Mesenchymal stem cell (in vitro differentiated cells and primary cell): Measurements from ENCODE around the gene ABHD2.
A peak's percentile ranks its signal among the peaks of the same experiment; 100 is the strongest.

Source experiments
- DNase-seq: peaks from one replicate; pipeline ENCODE4 v3.0.0-alpha.2; 2013
- H2AFZ ChIP-seq: one replicate; pipeline ENCODE4 v1.6.1; 2013; ENCODE audit warnings: low read depth, mild to moderate bottlenecking, control low read depth, inconsistent platforms, low read length, moderate library complexity
- H2AK5ac ChIP-seq: 2 replicates; pipeline ENCODE4 v1.6.1; 2013; ENCODE audit warnings: low read length, moderate library complexity, mild to moderate bottlenecking, inconsistent platforms; ENCODE audit not compliant: severe bottlenecking
- H2BK120ac ChIP-seq: one replicate; pipeline ENCODE4 v1.6.1; 2013; ENCODE audit warnings: low read depth, mild to moderate bottlenecking, inconsistent platforms, low read length, moderate library complexity
- H2BK12ac ChIP-seq, 2 experiments: one replicate each; pipeline ENCODE4 v1.6.1; 2013; ENCODE audit warnings: inconsistent platforms in 2 of 2, low read length in 2 of 2, mild to moderate bottlenecking in 2 of 2, moderate library complexity in 2 of 2, control low read depth in 1 of 2
- H2BK15ac ChIP-seq: one replicate; pipeline ENCODE4 v1.6.1; 2013; ENCODE audit warnings: mild to moderate bottlenecking, low read depth, inconsistent platforms; ENCODE audit not compliant: poor library complexity, severe bottlenecking
- H2BK5ac ChIP-seq: 2 replicates; pipeline ENCODE4 v1.6.1; 2013; ENCODE audit warnings: low read depth, mild to moderate bottlenecking, low read length, control low read depth, inconsistent platforms; ENCODE audit not compliant: poor library complexity, severe bottlenecking
- H3K14ac ChIP-seq, 2 experiments: one replicate each; pipeline ENCODE4 v1.6.1; 2013; ENCODE audit warnings: inconsistent platforms in 2 of 2, low read length in 2 of 2, control low read depth in 1 of 2, mild to moderate bottlenecking in 1 of 2, moderate library complexity in 1 of 2
- H3K18ac ChIP-seq, 2 experiments: one replicate each; pipeline ENCODE4 v1.6.1; 2013; ENCODE audit warnings: inconsistent platforms in 2 of 2, low read length in 2 of 2, control low read depth in 1 of 2, low read depth in 1 of 2, mild to moderate bottlenecking in 1 of 2
- H3K23ac ChIP-seq, 2 experiments: one replicate each; pipeline ENCODE4 v1.6.1; 2013; ENCODE audit warnings: inconsistent platforms in 2 of 2, low read length in 2 of 2, mild to moderate bottlenecking in 2 of 2, moderate library complexity in 2 of 2, control low read depth in 1 of 2
- H3K27ac ChIP-seq: 2 replicates; pipeline ENCODE4 v1.5.1; 2013; ENCODE audit warnings: mild to moderate bottlenecking, moderate library complexity, low read length, control low read depth, inconsistent platforms; ENCODE audit not compliant: poor library complexity, severe bottlenecking
- H3K27me3 ChIP-seq, 2 experiments: 2 replicates each; pipeline versions ENCODE4 v1.6.1 to v1.7.0; 2013; ENCODE audit warnings: low read length in 2 of 2, mild to moderate bottlenecking in 2 of 2, moderate library complexity in 2 of 2, control low read depth in 1 of 2, inconsistent platforms in 1 of 2; ENCODE audit not compliant: control insufficient read depth in 1 of 2, insufficient read depth in 1 of 2
- H3K36me3 ChIP-seq, 2 experiments: 2 replicates each; pipeline versions ENCODE4 v1.6.1 to v1.7.0; 2013; ENCODE audit warnings: low read length in 2 of 2, control low read depth in 1 of 2, inconsistent platforms in 1 of 2, low read depth in 1 of 2, mild to moderate bottlenecking in 1 of 2; ENCODE audit not compliant: insufficient read depth in 2 of 2, control insufficient read depth in 1 of 2
- H3K4ac ChIP-seq, 2 experiments: one replicate each; pipeline ENCODE4 v1.6.1; 2013; ENCODE audit warnings: inconsistent platforms in 2 of 2, low read length in 2 of 2, mild to moderate bottlenecking in 2 of 2, moderate library complexity in 2 of 2, control low read depth in 1 of 2, low read depth in 1 of 2
- H3K4me1 ChIP-seq: 2 replicates; pipeline ENCODE4 v1.6.1; 2013; ENCODE audit warnings: low read depth, low read length, control low read depth; ENCODE audit not compliant: control insufficient read depth, insufficient read depth
- H3K4me2 ChIP-seq: 2 replicates; pipeline ENCODE4 v1.6.1; 2013; ENCODE audit warnings: low read length, mild to moderate bottlenecking, inconsistent platforms; ENCODE audit not compliant: poor library complexity, severe bottlenecking
- H3K4me3 ChIP-seq, 2 experiments: 2 replicates each; pipeline versions ENCODE4 v1.5.1 to v1.7.0; 2013; ENCODE audit warnings: low read length in 2 of 2, mild to moderate bottlenecking in 2 of 2, control low read depth in 1 of 2, low read depth in 1 of 2; ENCODE audit not compliant: insufficient read depth in 1 of 2
- H3K79me1 ChIP-seq: replicated peaks from 2 replicates; pipeline ENCODE4 v1.6.1; 2013; ENCODE audit warnings: mild to moderate bottlenecking, control low read depth, low read length, inconsistent platforms; ENCODE audit not compliant: poor library complexity, severe bottlenecking
- H3K9ac ChIP-seq: 2 replicates; pipeline ENCODE4 v1.7.0; 2013; ENCODE audit warnings: mild to moderate bottlenecking, low read length, moderate library complexity
- H3K9me3 ChIP-seq: 2 replicates; pipeline ENCODE4 v1.7.0; 2013; ENCODE audit warnings: mild to moderate bottlenecking, low read length; ENCODE audit not compliant: control insufficient read depth
- H4K8ac ChIP-seq: one replicate; pipeline ENCODE4 v1.6.1; 2013; ENCODE audit warnings: inconsistent platforms, mild to moderate bottlenecking, low read length, moderate library complexity
- H4K91ac ChIP-seq: one replicate; pipeline ENCODE4 v1.6.1; 2013; ENCODE audit warnings: mild to moderate bottlenecking, low read length, inconsistent platforms
- WGBS: methylation state at CpG from one replicate; pipeline ENCODE4 v1.1.7; 2013; ENCODE audit warnings: mixed read lengths; 5-methylcytosine and 5-hydroxymethylcytosine counted together

Gene ABHD2

GRCh38 chr15:89087161-89087829 lies 961 bp upstream of the ABHD2 start:
- Histone ChIP-seq H2BK120ac (peak overlapping the region; percentile 11), H3K4me2 (peak overlapping the region; percentile 65), H3K36me3 (peaks cover 0 to 8% of the 10 kb centered on the region in 2 experiments), H3K14ac (no peak overlapping the region), H4K91ac (peak overlapping the region; percentile 52), H3K18ac (peak overlapping the region; percentile 34 to 79), H2AK5ac (peak overlapping the region; percentile 99), H4K8ac (peak overlapping the region; percentile 87), H3K27me3 (no peaks in the 10 kb centered on the region), H3K4me1 (peaks cover 18% of the 10 kb centered on the region), H3K9me3 (no peaks in the 10 kb centered on the region), H3K27ac (peak overlapping the region; percentile 90), H2BK5ac (peak overlapping the region; percentile 19), H3K4ac (peak overlapping the region; percentile 40 to 82), H2BK15ac (peak overlapping the region; percentile 82), H2AFZ (peak overlapping the region; percentile 88), H3K9ac (peak overlapping the region; percentile 78), H3K79me1 (peaks cover 14% of the 10 kb centered on the region), H2BK12ac (peak overlapping the region; percentile 34 to 94), H3K4me3 (peak overlapping the region in 1 of 2 experiments; percentile 63), H3K23ac (no peak overlapping the region)
- DNase-seq: no peak
- 65% methylated on average over 13 of the region's 13 CpGs for WGBS

- peak overlapping the region in 1 of 2 experiments; percentile 59 for H2BK12ac ChIP-seq
- H3K4me3 ChIP-seq: peak overlapping the region; percentile 90 to 92
- H3K27me3 ChIP-seq: no peaks in the 10 kb centered on the region
- H3K9ac ChIP-seq: peak overlapping the region; percentile 93
- peak overlapping the region; percentile 67 for H4K91ac ChIP-seq
- no peaks in the 10 kb centered on the region for H3K9me3 ChIP-seq
- H3K4me2 ChIP-seq: peak overlapping the region; percentile 99
- H2BK5ac ChIP-seq: peak overlapping the region; percentile 77
- peak; percentile 51 for DNase-seq
- peaks cover 21% of the 10 kb centered on the region for H3K79me1 ChIP-seq
- peaks cover 19% of the 10 kb centered on the region for H3K4me1 ChIP-seq
- peak overlapping the region; percentile 75 for H4K8ac ChIP-seq
- peak overlapping the region; percentile 58 to 89 for H3K14ac ChIP-seq
- no peak overlapping the region for H3K27ac ChIP-seq
- 17% methylated on average over 43 of the region's 44 CpGs for WGBS
- H2BK120ac ChIP-seq: no peak overlapping the region
- peaks cover 0 to 13% of the 10 kb centered on the region in 2 experiments for H3K36me3 ChIP-seq
- H2AK5ac ChIP-seq: peak overlapping the region; percentile 13
- peak overlapping the region; percentile 80 to 82 for H3K4ac ChIP-seq
- H3K18ac ChIP-seq: peak overlapping the region; percentile 8 to 93
- H2AFZ ChIP-seq: peak overlapping the region; percentile 49
- peak overlapping the region in 1 of 2 experiments; percentile 98 for H3K23ac ChIP-seq
- H2BK15ac ChIP-seq: peak overlapping the region; percentile 80
Observed at GRCh38 chr15:89088605-89089315, 504 bp downstream of the ABHD2 start.

GRCh38 chr15:89089316-89090230 lies 1.3 kb downstream of the ABHD2 start:
- Histone ChIP-seq H3K4me1 (peaks cover 19% of the 10 kb centered on the region), H3K27me3 (no peaks in the 10 kb centered on the region), H2AFZ (no peak overlapping the region), H3K36me3 (peaks cover 0 to 18% of the 10 kb centered on the region in 2 experiments), H4K8ac (no peak overlapping the region), H3K14ac (no peak overlapping the region), H3K79me1 (peaks cover 25% of the 10 kb centered on the region), H2BK120ac (no peak overlapping the region), H3K4me2 (peak overlapping the region; percentile 99), H2BK5ac (no peak overlapping the region), H3K23ac (no peak overlapping the region), H4K91ac (peak overlapping the region; percentile 15), H3K27ac (no peak overlapping the region), H3K9ac (peak overlapping the region; percentile 93), H3K4me3 (peak overlapping the region in 1 of 2 experiments; percentile 90), H3K4ac (no peak overlapping the region), H2BK15ac (no peak overlapping the region), H3K9me3 (no peaks in the 10 kb centered on the region), H3K18ac (no peak overlapping the region), H2BK12ac (peak overlapping the region; percentile 19 to 50), H2AK5ac (peak overlapping the region; percentile 65)
- DNase-seq: no peak
- WGBS: 100% methylated on average over 2 of the region's 5 CpGs
